Keratinocyte (primary cell): ENCODE measurements around the gene TRPV5. TPM values are rescaled to one million over a fixed set of nuclear protein-coding genes. Genes with fewer than 3 reads are reported as not detected.

Experiments
- DNase-seq: peaks from one replicate; pipeline ENCODE4 v3.0.0-alpha.2; 2011; ENCODE audit warnings: low read depth, missing footprints, low spot score
- FAIRE-seq: peaks from 2 replicates; lab custom pipeline; 2011; peaks lifted over from hg19 to GRCh38; lab: Jason Lieb, UNC
- H2AFZ ChIP-seq: 2 replicates; pipeline ENCODE4 v1.6.0; 2012; ENCODE audit warnings: low read length, control low read depth, inconsistent platforms; ENCODE audit not compliant: control insufficient read depth
- H3K27ac ChIP-seq: 2 replicates; pipeline ENCODE4 v1.5.1; 2011; ENCODE audit warnings: low read length; ENCODE audit not compliant: control insufficient read depth, insufficient read depth
- H3K27me3 ChIP-seq: 3 replicates; pipeline ENCODE4 v1.6.0; 2011; ENCODE audit warnings: low read length; ENCODE audit not compliant: control insufficient read depth, insufficient read depth; ENCODE audit errors: extremely low read depth
- H3K36me3 ChIP-seq, 2 experiments: 2 replicates in 1 of 2; 3 replicates in 1 of 2; pipeline ENCODE4 v1.5.1; 2011; ENCODE audit warnings: low read length in 2 of 2, mild to moderate bottlenecking in 1 of 2; ENCODE audit not compliant: control insufficient read depth in 2 of 2, insufficient read depth in 2 of 2; ENCODE audit errors: extremely low read depth in 1 of 2
- H3K4me1 ChIP-seq: 3 replicates; pipeline ENCODE4 v1.5.1; 2011; ENCODE audit warnings: low read length; ENCODE audit not compliant: control insufficient read depth, insufficient read depth; ENCODE audit errors: extremely low read depth
- H3K4me2 ChIP-seq: 3 replicates; pipeline ENCODE4 v1.6.0; 2011; ENCODE audit warnings: low read depth, low read length; ENCODE audit not compliant: control insufficient read depth, insufficient read depth; ENCODE audit errors: extremely low read depth
- H3K4me3 ChIP-seq, 3 experiments: fragments of 200-600 bp in 1 of 3; sonication (generic) in 1 of 3; 2 replicates in 2 of 3; 3 replicates in 1 of 3; pipeline ENCODE4 v1.5.1; 2011 to 2016; ENCODE audit warnings: low read length in 3 of 3, mild to moderate bottlenecking in 3 of 3, control low read depth in 2 of 3, inconsistent platforms in 1 of 3, low read depth in 1 of 3, mixed read lengths in 1 of 3, mixed run types in 1 of 3, moderate library complexity in 1 of 3; ENCODE audit not compliant: control insufficient read depth in 2 of 3, insufficient read depth in 2 of 3; ENCODE audit errors: extremely low read depth in 1 of 3
- H3K79me2 ChIP-seq: 2 replicates; pipeline ENCODE4 v1.6.0; 2012; ENCODE audit warnings: low read length; ENCODE audit not compliant: control insufficient read depth, insufficient read depth
- H3K9ac ChIP-seq: 3 replicates; pipeline ENCODE4 v1.6.0; 2011; ENCODE audit warnings: low read length; ENCODE audit not compliant: control insufficient read depth, insufficient read depth; ENCODE audit errors: extremely low read depth
- H3K9me1 ChIP-seq: 3 replicates; pipeline ENCODE4 v1.6.0; 2011; ENCODE audit warnings: low read length; ENCODE audit not compliant: control insufficient read depth, insufficient read depth; ENCODE audit errors: extremely low read depth
- H3K9me3 ChIP-seq: 2 replicates; pipeline ENCODE4 v1.5.1; 2012; ENCODE audit warnings: low read depth, low read length; ENCODE audit not compliant: control insufficient read depth
- H4K20me1 ChIP-seq: 3 replicates; pipeline ENCODE4 v1.6.0; 2011; ENCODE audit warnings: low read length; ENCODE audit not compliant: control insufficient read depth, insufficient read depth; ENCODE audit errors: extremely low read depth
- EZH2 ChIP-seq: IDR thresholded peaks from one replicate; pipeline ENCODE4 v1.6.1; 2012; ENCODE audit warnings: inconsistent platforms, mild to moderate bottlenecking, low read length, moderate library complexity
- dilution Hi-C: fragments of 300-500 bp; cut with MboI; formaldehyde crosslinking; loops from one replicate; pipeline ENCODE4 v1.7.0; 2020; ENCODE audit warnings: low sequenced_read_pairs; ENCODE audit not compliant: extremely low pct_ligation_motif_present
- polyA plus RNA-seq, 5 experiments: library from polyadenylated mRNA; depleted of rRNA in 3 of 5; stranded (reverse) in 3 of 5; stranded (forward) in 1 of 5; unstranded in 1 of 5; fragments of >200 nt; gene quantifications; 1 replicate in 1 of 5; 2 replicates in 3 of 5; 3 replicates in 1 of 5; pipeline versions ENCODE4 v1.2.1 to v1.2.3, GENCODE V29; 2011 to 2012; ENCODE audit warnings: missing spikeins in 2 of 5, low read depth in 1 of 5, low replicate concordance in 1 of 5
- TF ChIP-seq, protein P1 (sequence below), 3 experiments: IDR thresholded peaks in 1 of 3; conservative IDR thresholded peaks in 1 of 3; optimal IDR thresholded peaks in 1 of 3; 2 replicates in 2 of 3; 3 replicates in 1 of 3; pipeline versions ENCODE3 to v1.5.1; 2011; ENCODE audit warnings: low read length in 3 of 3, mild to moderate bottlenecking in 3 of 3, moderate library complexity in 2 of 3, control low read depth in 1 of 3, inconsistent platforms in 1 of 3; ENCODE audit not compliant: insufficient read depth in 2 of 3; ENCODE audit errors: extremely low read depth in 1 of 3

TRPV5 gene
- polyA plus RNA-seq, 1 donor (not counting 4 experiments of a cell fraction or from before 2014, with no cell fraction given) = not detected

DNA sequence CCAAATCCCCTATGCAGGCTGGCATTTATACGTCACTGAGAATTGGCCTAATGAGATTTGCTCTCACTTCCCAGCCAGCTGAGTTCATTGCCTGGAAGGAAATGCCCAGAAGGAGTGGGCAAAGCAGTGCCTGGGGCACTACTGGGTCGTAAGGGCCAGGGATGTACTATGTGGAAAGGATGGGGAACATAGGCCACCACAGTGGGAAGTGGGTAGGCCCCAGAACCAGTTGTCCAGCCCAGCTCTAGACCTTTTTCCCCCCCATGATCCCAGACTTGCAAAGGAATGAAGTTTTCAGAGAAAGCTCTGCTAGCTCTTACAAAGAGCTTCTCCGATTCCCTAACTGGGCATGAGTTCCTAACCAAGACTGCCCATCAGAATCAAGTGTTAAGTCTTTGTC lies 13.9 kb downstream of the TRPV5 start:
- no peak overlapping the region for H3K9ac ChIP-seq
- H4K20me1 ChIP-seq = no peaks in the 10 kb centered on the region
- no peak overlapping the region for H3K4me2 ChIP-seq
- no peak overlapping the region for H3K4me3 ChIP-seq
- no peaks in the 10 kb centered on the region for H3K79me2 ChIP-seq
- TF ChIP-seq, protein P1, sequence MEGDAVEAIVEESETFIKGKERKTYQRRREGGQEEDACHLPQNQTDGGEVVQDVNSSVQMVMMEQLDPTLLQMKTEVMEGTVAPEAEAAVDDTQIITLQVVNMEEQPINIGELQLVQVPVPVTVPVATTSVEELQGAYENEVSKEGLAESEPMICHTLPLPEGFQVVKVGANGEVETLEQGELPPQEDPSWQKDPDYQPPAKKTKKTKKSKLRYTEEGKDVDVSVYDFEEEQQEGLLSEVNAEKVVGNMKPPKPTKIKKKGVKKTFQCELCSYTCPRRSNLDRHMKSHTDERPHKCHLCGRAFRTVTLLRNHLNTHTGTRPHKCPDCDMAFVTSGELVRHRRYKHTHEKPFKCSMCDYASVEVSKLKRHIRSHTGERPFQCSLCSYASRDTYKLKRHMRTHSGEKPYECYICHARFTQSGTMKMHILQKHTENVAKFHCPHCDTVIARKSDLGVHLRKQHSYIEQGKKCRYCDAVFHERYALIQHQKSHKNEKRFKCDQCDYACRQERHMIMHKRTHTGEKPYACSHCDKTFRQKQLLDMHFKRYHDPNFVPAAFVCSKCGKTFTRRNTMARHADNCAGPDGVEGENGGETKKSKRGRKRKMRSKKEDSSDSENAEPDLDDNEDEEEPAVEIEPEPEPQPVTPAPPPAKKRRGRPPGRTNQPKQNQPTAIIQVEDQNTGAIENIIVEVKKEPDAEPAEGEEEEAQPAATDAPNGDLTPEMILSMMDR (optimal IDR thresholded peaks at IDR 0.05 in 1 of 3, IDR thresholded peaks at IDR 0.05 in 1 of 3, conservative IDR thresholded peaks at IDR 0.05 in 1 of 3; ENCODE audit: extremely low read depth in 1 of 3, insufficient read depth in 2 of 3, low read length in 3 of 3) = no peak
- TF ChIP-seq EZH2 = no peak
- no peaks in the 10 kb centered on the region for H3K9me1 ChIP-seq
- no peak overlapping the region for H2AFZ ChIP-seq
- H3K36me3 ChIP-seq = no peaks in the 10 kb centered on the region
- dilution Hi-C loops = no loop called here
- no peaks in the 10 kb centered on the region for H3K27me3 ChIP-seq
- no peaks in the 10 kb centered on the region for H3K4me1 ChIP-seq
- no peak overlapping the region for H3K27ac ChIP-seq
- FAIRE-seq (no peak), DNase-seq (no peak)
- H3K9me3 ChIP-seq = no peaks in the 10 kb centered on the region

DNA sequence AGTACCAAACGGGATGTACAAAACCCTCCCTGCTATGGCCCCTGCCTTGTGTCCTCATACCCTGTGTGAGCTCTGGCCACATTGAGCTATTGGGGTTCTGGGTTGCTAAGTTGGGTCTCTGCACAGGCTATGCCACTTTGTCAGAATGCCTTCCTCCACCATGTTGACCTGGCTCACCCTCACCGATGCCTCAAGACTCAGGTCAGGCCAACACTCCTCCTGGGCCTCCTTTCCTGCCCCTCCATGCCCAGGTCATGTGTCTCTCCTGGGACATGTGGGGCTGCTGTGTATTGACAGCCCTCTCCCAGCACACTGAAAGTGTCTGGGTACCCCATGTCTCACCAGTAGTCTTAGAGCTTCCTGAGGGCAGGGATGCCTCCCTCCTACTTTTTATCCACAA lies 14.6 kb downstream of the TRPV5 start:
- H3K9ac ChIP-seq = no peak overlapping the region
- no peaks in the 10 kb centered on the region for H3K9me3 ChIP-seq
- FAIRE-seq = no peak
- DNase-seq = no peak
- H3K27ac ChIP-seq = no peak overlapping the region
- H3K4me1 ChIP-seq = no peaks in the 10 kb centered on the region
- no peak overlapping the region for H3K4me2 ChIP-seq
- H3K27me3 ChIP-seq = no peaks in the 10 kb centered on the region
- H3K36me3 ChIP-seq = no peaks in the 10 kb centered on the region
- dilution Hi-C loops = no loop called here
- no peak for TF ChIP-seq EZH2
- TF ChIP-seq, protein P1 (optimal IDR thresholded peaks at IDR 0.05 in 1 of 3, IDR thresholded peaks at IDR 0.05 in 1 of 3, conservative IDR thresholded peaks at IDR 0.05 in 1 of 3; ENCODE audit: extremely low read depth in 1 of 3, insufficient read depth in 2 of 3, low read length in 3 of 3) = no peak
- no peaks in the 10 kb centered on the region for H4K20me1 ChIP-seq
- no peak overlapping the region for H3K4me3 ChIP-seq
- H2AFZ ChIP-seq = no peak overlapping the region
- no peaks in the 10 kb centered on the region for H3K9me1 ChIP-seq
- H3K79me2 ChIP-seq = no peaks in the 10 kb centered on the region
